HUES48 (cell line): ENCODE results near the gene ELOVL3.

Source experiments
- H3K27ac ChIP-seq: one replicate; pipeline ENCODE4 v1.7.0; 2013; ENCODE audit warnings: low read depth, low read length, inconsistent platforms
- H3K27me3 ChIP-seq: 2 replicates; pipeline ENCODE4 v1.6.1; 2013; ENCODE audit warnings: mild to moderate bottlenecking, low read length; ENCODE audit not compliant: control insufficient read depth, insufficient read depth
- H3K36me3 ChIP-seq: 2 replicates; pipeline ENCODE4 v1.6.1; 2013; ENCODE audit warnings: low read length; ENCODE audit not compliant: control insufficient read depth, insufficient read depth
- H3K4me1 ChIP-seq: 2 replicates; pipeline ENCODE4 v1.6.1; 2013; ENCODE audit warnings: mild to moderate bottlenecking, low read length; ENCODE audit not compliant: control insufficient read depth, insufficient read depth
- H3K4me3 ChIP-seq: 2 replicates; pipeline ENCODE4 v1.5.1; 2013; ENCODE audit warnings: mild to moderate bottlenecking, low read depth, low read length
- H3K9ac ChIP-seq: 2 replicates; pipeline ENCODE4 v1.6.1; 2013; ENCODE audit warnings: mild to moderate bottlenecking, low read depth, low read length, moderate library complexity
- H3K9me3 ChIP-seq: 2 replicates; pipeline ENCODE4 v1.6.1; 2013; ENCODE audit warnings: low read length; ENCODE audit not compliant: control insufficient read depth, insufficient read depth

The ELOVL3 gene

DNA sequence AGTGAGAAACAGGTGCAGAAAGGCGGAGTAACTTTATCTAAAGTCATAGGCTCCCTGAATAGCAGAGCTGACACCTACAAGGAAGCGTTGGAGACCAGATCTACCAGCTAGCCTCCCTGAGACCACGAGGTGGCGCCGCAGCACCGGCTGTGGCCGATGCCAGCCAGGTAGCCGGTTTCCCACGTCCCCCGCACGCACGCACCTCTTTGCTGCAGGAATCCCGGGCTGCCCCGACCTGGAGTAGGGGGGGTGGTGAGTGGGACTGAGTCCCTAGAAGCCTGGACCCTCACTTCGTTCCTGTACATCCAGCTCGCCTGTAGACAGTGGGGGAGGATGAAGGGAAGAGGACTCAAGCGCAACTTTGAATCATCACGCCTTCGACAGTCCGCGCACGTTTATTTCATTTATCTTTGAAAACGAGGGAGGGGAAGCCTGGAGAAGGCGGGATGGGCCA, 3.7 kb downstream of the ELOVL3 start:
- H3K9me3 ChIP-seq: no peaks in the 10 kb centered on the region
- peaks cover 95% of the 10 kb centered on the region for H3K27me3 ChIP-seq
- H3K27ac ChIP-seq: no peak overlapping the region
- H3K4me1 ChIP-seq: peaks cover 8% of the 10 kb centered on the region
- no peak overlapping the region for H3K9ac ChIP-seq
- H3K36me3 ChIP-seq: no peaks in the 10 kb centered on the region
- peak overlapping the region; percentile 64 for H3K4me3 ChIP-seq

DNA sequence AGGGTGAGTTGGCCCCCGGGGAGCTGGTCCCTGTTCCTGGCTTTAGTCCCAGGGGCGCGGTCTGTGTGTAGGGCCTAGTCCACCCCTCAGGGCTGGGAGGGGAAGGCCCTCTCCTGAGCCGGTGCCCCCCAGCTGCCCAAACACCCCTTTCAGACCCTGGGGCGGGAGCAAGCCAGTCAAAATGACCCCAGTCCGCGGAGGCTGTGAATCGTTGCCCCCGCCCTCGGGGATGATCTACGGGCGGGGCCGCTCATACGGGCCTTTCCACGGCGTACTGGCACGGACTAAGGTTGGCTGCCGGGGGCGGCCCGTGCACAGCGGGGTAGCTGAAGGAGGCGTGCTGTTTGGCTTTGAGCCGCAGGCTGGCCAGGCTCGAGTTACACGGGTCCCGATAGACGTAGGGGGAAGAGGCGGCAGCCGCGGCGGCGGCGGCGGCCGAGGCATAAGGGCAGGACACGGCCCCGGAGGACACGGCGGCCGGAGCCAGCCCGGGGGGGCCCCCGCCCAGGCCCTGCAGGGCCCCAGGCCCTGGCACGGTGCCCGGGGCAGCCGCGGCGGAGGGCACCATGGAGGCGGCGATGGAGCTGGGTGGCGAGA, 4.3 kb downstream of the ELOVL3 start:
- H3K27ac ChIP-seq: no peak overlapping the region
- peaks cover 93% of the 10 kb centered on the region for H3K27me3 ChIP-seq
- no peak overlapping the region for H3K9ac ChIP-seq
- no peaks in the 10 kb centered on the region for H3K36me3 ChIP-seq
- peaks cover 8% of the 10 kb centered on the region for H3K4me1 ChIP-seq
- H3K4me3 ChIP-seq: peak overlapping the region; percentile 64
- H3K9me3 ChIP-seq: no peaks in the 10 kb centered on the region

DNA sequence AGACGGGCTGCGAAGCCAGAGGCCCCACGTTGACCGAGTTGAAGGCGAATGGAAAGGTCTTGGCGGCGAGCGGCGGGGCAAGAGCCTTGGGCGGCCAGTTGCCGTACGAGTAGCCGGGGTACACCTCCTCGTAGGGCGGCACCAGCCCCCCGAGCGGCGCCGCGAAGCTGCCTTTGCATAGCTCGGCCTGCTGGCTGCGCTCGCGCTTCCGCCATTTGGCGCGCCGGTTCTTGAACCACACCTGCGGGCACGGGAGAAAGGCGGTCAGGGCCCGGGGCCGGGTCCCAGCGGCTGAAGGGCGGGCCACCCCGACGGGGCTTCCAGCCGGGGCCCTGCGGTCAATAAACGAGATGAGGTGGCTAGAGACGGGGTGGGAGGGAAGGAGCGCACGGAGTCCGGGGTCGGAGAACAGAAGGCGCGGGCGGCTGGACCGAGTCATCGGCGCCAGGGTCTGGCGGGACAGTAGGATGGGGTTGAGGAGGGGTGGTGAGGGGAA, 4.8 kb downstream of the ELOVL3 start:
- no peak overlapping the region for H3K9ac ChIP-seq
- H3K4me1 ChIP-seq: peaks cover 4% of the 10 kb centered on the region; the same call in 1 of the 2 replicates
- no peak overlapping the region for H3K27ac ChIP-seq
- peaks cover 94% of the 10 kb centered on the region for H3K27me3 ChIP-seq
- H3K4me3 ChIP-seq: peak overlapping the region; percentile 64
- no peaks in the 10 kb centered on the region for H3K9me3 ChIP-seq
- no peaks in the 10 kb centered on the region for H3K36me3 ChIP-seq

DNA sequence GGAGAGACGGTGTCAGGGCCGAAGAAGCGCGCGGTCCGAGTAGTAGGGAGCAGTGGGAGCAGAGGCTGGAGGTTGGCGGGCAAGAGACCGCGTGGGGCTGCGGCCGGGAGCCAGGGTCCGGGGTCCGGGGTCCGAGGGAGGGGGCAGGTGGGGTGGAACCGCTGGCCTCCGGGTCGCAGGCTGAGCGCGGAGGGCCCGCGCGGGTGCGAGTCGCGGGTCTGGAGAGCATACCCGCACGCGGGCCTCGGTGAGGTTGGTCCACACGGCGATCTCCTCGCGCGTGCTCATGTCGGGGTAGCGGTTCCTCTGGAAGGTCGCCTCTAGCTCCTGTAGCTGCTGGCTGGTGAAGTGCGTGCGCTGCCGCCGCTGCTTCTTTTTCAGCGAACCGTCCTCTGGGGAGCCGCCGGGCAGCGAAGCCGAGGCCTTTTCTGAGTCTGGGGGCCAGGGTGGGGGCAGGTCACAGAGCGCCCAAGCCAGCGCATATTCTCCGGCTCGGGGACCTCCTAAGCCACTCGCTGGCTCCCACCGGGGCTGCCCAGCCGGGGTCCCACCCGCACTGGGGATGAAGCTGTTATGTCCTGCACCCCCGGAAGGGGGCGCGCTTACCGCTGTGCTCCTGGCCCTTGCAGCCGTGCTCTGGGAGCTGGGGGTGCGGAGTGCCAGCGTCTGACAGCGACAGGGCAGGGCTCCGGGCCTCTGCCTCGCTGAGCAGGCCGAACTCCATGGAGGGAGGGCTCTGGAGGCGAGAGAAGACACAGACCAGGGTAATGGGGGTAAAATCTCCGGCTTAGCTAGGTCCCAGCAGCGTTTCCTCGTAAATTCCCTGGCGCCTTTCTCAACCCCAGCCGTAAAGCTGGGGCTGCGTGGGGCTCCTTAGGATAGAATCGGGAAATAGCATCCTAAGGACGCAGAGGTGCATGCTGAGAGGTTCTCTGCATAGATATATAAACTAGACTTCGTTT, 5.5 kb downstream of the ELOVL3 start:
- H3K27me3 ChIP-seq: peaks cover 96% of the 10 kb centered on the region
- no peaks in the 10 kb centered on the region for H3K36me3 ChIP-seq
- H3K27ac ChIP-seq: no peak overlapping the region
- H3K4me1 ChIP-seq: peaks cover 4% of the 10 kb centered on the region; the same call in 1 of the 2 replicates
- H3K4me3 ChIP-seq: peak overlapping the region; percentile 64
- H3K9ac ChIP-seq: no peak overlapping the region
- H3K9me3 ChIP-seq: no peaks in the 10 kb centered on the region

DNA sequence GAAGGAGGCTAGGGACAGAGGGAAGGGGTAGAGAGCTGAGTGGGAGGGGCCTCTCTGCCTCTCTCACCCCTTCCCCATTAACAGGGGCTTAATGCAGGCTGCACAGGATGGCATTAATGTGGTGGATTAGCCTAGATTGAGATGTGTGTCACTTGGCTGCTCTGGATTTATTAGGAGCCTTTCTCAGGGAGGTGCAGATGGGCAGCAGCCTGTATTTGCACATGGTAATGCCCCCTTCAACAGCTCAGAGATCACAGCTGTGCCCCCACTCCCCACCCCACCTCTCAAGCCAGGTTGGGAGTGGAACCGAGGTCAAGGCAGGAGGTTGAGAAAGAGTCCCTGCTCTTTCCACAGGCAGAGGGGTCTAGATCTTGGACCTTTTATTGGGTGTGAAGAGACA, 7.9 kb downstream of the ELOVL3 start:
- H3K4me1 ChIP-seq: peaks cover 4% of the 10 kb centered on the region; the same call in 1 of the 2 replicates
- no peak overlapping the region for H3K27ac ChIP-seq
- no peaks in the 10 kb centered on the region for H3K36me3 ChIP-seq
- peaks cover 95% of the 10 kb centered on the region for H3K27me3 ChIP-seq
- no peak overlapping the region for H3K4me3 ChIP-seq
- no peak overlapping the region for H3K9ac ChIP-seq
- no peaks in the 10 kb centered on the region for H3K9me3 ChIP-seq

DNA sequence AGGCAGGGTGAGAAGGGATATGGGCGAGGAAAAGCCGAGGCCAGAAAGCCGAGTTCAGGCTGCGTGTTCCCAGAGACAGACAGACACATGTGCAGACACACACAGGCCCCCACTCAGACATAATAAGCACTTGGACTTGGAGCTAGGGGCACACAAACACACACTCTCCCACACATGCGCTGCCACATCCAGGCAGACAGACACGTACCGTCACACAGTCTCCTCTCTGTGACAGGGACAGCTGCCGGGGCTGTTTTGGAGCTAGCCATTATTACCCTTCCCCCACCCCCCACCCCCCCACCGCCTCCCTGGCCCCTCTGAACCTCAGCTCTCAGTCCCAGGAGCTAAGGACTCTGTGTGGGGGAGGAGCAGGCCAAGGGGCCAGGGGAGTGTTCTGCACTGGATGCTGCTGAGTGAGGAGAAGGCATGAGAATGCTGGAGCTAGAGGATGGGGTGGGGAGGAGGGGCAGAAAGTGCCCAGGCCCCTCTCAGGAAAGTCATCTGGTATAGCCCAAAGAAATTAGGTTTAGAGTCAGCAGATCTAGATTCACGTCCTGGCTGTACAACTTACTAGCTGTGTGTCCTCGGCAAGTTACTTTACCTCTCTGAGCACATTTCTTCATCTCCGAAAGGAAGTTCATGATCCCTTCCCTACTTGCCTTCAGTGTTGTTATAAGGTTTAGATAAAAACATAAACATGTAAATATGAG, 8.9 kb downstream of the ELOVL3 start:
- no peak overlapping the region for H3K4me3 ChIP-seq
- peaks cover 95% of the 10 kb centered on the region for H3K27me3 ChIP-seq
- peaks cover 2% of the 10 kb centered on the region; the same call in 1 of the 2 replicates for H3K4me1 ChIP-seq
- no peak overlapping the region for H3K9ac ChIP-seq
- H3K36me3 ChIP-seq: no peaks in the 10 kb centered on the region
- no peaks in the 10 kb centered on the region for H3K9me3 ChIP-seq
- H3K27ac ChIP-seq: no peak overlapping the region

DNA sequence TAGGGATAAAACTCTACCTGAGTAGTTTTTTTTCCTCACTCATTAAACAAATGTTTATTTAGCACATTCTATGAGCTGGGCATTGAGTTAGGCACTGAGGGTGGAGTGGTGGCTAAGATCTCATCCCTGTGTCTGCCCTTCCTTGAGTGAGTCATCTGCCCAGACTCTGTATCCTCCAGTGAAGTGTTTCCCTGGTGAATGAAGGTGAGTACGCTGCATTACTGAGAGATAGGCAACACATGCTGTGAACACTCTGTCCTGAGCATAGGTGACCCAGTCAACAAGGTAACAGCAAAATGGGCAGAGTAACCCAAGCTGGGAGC, 9.5 kb downstream of the ELOVL3 start:
- H3K4me1 ChIP-seq: no peaks in the 10 kb centered on the region; the same call in 1 of the 2 replicates
- no peaks in the 10 kb centered on the region for H3K9me3 ChIP-seq
- no peak overlapping the region for H3K9ac ChIP-seq
- H3K36me3 ChIP-seq: no peaks in the 10 kb centered on the region
- no peak overlapping the region for H3K27ac ChIP-seq
- no peak overlapping the region for H3K4me3 ChIP-seq
- peaks cover 95% of the 10 kb centered on the region for H3K27me3 ChIP-seq

DNA sequence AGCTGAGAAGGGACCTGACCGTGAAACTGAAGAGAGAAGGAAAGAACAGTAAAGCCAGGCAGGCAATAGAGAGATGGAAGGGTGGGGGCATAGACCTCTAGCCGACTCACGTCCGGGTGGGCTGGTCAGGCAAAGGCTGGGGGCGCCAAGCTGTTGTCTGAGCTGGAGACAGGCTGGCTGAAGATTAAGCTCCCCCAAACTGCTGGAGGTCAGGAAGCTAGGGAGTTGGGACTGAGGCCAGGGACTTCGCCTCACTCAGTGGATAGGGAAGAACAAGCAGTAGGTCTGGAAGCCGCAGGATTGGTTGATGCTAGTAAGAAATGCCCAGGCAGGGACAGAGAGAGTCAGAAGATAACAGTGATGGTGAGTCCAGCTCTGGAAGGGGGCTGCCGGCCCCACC, 9.9 kb downstream of the ELOVL3 start:
- peaks cover 95% of the 10 kb centered on the region for H3K27me3 ChIP-seq
- H3K36me3 ChIP-seq: no peaks in the 10 kb centered on the region
- H3K9me3 ChIP-seq: no peaks in the 10 kb centered on the region
- H3K4me1 ChIP-seq: peaks cover 3% of the 10 kb centered on the region
- no peak overlapping the region for H3K9ac ChIP-seq
- H3K4me3 ChIP-seq: no peak overlapping the region
- no peak overlapping the region for H3K27ac ChIP-seq

DNA sequence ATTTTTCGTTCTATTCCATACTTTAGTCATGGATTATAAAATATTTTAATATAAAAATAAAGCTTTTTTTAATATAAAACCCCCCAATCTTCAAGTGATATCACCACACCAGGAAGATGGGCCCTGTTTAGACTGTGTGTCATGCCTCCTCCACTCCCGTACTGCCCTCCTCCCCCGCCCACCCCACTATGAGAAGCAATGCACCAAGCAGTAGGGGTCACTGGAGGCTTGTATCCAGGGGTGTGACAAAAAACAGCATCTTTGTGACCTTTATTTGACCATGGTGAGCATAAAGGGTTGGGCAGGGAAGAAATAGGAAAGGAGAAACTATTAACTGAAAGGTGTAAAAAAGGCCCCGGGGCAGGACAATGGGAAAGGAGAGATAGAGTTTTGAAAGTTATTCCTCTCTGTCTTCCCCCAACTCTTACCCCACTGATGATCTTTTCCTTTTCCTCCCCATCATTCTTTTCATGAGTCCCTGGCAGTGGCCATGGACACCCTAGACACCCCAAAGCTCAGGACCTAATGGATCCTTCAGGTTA, 11.7 kb downstream of the ELOVL3 start:
- H3K27me3 ChIP-seq: peaks cover 93% of the 10 kb centered on the region
- no peak overlapping the region for H3K9ac ChIP-seq
- peaks cover 5% of the 10 kb centered on the region for H3K4me1 ChIP-seq
- H3K9me3 ChIP-seq: no peaks in the 10 kb centered on the region
- no peak overlapping the region for H3K4me3 ChIP-seq
- H3K36me3 ChIP-seq: no peaks in the 10 kb centered on the region
- no peak overlapping the region for H3K27ac ChIP-seq

DNA sequence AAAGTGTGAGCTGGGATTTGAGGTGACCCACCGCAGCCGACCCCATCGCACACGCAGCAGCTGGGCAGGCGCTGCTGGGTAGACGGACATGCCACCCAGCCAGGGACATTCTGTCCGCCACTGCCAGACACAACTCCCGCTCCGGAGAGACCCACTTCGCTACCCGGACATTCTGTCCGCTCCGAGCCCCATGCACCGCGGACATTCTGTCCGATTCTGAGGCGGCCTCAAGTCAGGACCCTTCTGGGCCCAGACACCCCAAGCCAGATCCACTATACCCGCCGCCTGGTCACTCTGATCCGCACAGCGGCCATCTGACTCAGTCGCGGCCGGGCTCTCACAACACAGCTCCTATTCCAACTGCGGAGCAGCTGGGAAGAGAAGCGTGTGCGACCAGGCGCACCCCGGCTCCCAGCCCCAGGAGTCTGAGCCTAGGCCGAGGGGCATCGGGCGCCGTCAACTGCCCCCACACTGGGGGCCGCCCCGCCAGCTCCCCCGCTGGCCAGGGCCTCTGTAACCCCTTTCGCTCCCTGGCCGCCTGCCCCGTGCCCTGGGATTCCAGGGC, 14.4 kb downstream of the ELOVL3 start:
- Histone ChIP-seq H3K9ac (no peak overlapping the region), H3K27me3 (peaks cover 78% of the 10 kb centered on the region), H3K27ac (no peak overlapping the region), H3K9me3 (no peaks in the 10 kb centered on the region), H3K4me1 (peaks cover 10% of the 10 kb centered on the region), H3K36me3 (no peaks in the 10 kb centered on the region), H3K4me3 (peak overlapping the region; percentile 81)
